Liver (tissue), 3 donors: Measurements from ENCODE around the gene SLC8A2.

Source experiments
- EGR1 ChIP-seq, 2 donors: IDR thresholded peaks; 2 replicates each; pipeline ENCODE4 v1.6.1; 2016 to 2018; ENCODE audit warnings: antibody characterized with exemption in 2 of 2, low read depth in 2 of 2
- FOXA2 ChIP-seq: IDR thresholded peaks from 2 replicates; pipeline ENCODE4 v1.6.1; 2016; ENCODE audit warnings: antibody characterized with exemption
- GABPA ChIP-seq, 2 donors: IDR thresholded peaks in 1 of 2; conservative IDR thresholded peaks in 1 of 2; 2 replicates each; pipeline ENCODE4 v1.6.1; 2016; ENCODE audit warnings: antibody characterized with exemption in 2 of 2, mild to moderate bottlenecking in 1 of 2, moderate library complexity in 1 of 2
- JUND ChIP-seq, 2 donors: IDR thresholded peaks; 2 replicates each; pipeline ENCODE4 v1.6.1; 2016; ENCODE audit warnings: antibody characterized with exemption in 2 of 2
- NR2F2 ChIP-seq: IDR thresholded peaks from 2 replicates; pipeline ENCODE4 v1.6.1; 2016; ENCODE audit warnings: antibody characterized with exemption
- RAD21 ChIP-seq, 2 donors: IDR thresholded peaks; 2 replicates each; pipeline ENCODE4 v1.6.1; 2016; ENCODE audit warnings: antibody characterized with exemption in 2 of 2, mild to moderate bottlenecking in 2 of 2
- RXRA ChIP-seq, 2 donors: IDR thresholded peaks; 2 replicates each; pipeline ENCODE4 v1.6.1; 2017 to 2018; ENCODE audit warnings: antibody characterized with exemption in 2 of 2, mild to moderate bottlenecking in 1 of 2
- SP1 ChIP-seq: IDR thresholded peaks from 2 replicates; pipeline ENCODE4 v1.6.1; 2018; ENCODE audit warnings: antibody characterized with exemption, mild to moderate bottlenecking
- TAF1 ChIP-seq: conservative IDR thresholded peaks from 2 replicates; pipeline ENCODE4 v1.6.1; 2016; ENCODE audit warnings: antibody characterized with exemption, mild to moderate bottlenecking
- YY1 ChIP-seq: IDR thresholded peaks from 2 replicates; pipeline ENCODE4 v1.6.1; 2016; ENCODE audit warnings: antibody characterized with exemption, mild to moderate bottlenecking
- ZBTB33 ChIP-seq: IDR thresholded peaks from 2 replicates; pipeline ENCODE4 v1.6.1; 2016; ENCODE audit warnings: antibody characterized with exemption
- TF ChIP-seq, protein P1 (sequence below): fragments of 150-350 bp; IDR thresholded peaks from 2 replicates; pipeline ENCODE4 v1.5.1; 2017; ENCODE audit warnings: improper control_type of control experiment, low read depth, low read length; ENCODE audit not compliant: missing input control
- TF ChIP-seq, protein P2 (sequence below): IDR thresholded peaks from 2 replicates; pipeline ENCODE4 v1.6.1; 2016; ENCODE audit warnings: antibody characterized with exemption, mild to moderate bottlenecking
- TF ChIP-seq, protein P3 (sequence below): IDR thresholded peaks from 2 replicates; pipeline ENCODE4 v1.6.1; 2016; ENCODE audit warnings: antibody characterized with exemption
- donor health status: healthy.
- donor health status: healthy.

GRCh38 chr19:47467914-47468313 is 3.8 kb downstream of the SLC8A2 start:
- TF ChIP-seq, protein P1, sequence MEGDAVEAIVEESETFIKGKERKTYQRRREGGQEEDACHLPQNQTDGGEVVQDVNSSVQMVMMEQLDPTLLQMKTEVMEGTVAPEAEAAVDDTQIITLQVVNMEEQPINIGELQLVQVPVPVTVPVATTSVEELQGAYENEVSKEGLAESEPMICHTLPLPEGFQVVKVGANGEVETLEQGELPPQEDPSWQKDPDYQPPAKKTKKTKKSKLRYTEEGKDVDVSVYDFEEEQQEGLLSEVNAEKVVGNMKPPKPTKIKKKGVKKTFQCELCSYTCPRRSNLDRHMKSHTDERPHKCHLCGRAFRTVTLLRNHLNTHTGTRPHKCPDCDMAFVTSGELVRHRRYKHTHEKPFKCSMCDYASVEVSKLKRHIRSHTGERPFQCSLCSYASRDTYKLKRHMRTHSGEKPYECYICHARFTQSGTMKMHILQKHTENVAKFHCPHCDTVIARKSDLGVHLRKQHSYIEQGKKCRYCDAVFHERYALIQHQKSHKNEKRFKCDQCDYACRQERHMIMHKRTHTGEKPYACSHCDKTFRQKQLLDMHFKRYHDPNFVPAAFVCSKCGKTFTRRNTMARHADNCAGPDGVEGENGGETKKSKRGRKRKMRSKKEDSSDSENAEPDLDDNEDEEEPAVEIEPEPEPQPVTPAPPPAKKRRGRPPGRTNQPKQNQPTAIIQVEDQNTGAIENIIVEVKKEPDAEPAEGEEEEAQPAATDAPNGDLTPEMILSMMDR, result no peak
- no peak for TF ChIP-seq EGR1 (IDR thresholded peaks at IDR 0.05; ENCODE audit: low read depth in 2 of 2)
- no peak for TF ChIP-seq RAD21 (IDR thresholded peaks at IDR 0.05)
- TF ChIP-seq, protein P2, sequence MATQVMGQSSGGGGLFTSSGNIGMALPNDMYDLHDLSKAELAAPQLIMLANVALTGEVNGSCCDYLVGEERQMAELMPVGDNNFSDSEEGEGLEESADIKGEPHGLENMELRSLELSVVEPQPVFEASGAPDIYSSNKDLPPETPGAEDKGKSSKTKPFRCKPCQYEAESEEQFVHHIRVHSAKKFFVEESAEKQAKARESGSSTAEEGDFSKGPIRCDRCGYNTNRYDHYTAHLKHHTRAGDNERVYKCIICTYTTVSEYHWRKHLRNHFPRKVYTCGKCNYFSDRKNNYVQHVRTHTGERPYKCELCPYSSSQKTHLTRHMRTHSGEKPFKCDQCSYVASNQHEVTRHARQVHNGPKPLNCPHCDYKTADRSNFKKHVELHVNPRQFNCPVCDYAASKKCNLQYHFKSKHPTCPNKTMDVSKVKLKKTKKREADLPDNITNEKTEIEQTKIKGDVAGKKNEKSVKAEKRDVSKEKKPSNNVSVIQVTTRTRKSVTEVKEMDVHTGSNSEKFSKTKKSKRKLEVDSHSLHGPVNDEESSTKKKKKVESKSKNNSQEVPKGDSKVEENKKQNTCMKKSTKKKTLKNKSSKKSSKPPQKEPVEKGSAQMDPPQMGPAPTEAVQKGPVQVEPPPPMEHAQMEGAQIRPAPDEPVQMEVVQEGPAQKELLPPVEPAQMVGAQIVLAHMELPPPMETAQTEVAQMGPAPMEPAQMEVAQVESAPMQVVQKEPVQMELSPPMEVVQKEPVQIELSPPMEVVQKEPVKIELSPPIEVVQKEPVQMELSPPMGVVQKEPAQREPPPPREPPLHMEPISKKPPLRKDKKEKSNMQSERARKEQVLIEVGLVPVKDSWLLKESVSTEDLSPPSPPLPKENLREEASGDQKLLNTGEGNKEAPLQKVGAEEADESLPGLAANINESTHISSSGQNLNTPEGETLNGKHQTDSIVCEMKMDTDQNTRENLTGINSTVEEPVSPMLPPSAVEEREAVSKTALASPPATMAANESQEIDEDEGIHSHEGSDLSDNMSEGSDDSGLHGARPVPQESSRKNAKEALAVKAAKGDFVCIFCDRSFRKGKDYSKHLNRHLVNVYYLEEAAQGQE, result no peak
- no peak for TF ChIP-seq TAF1
- no peak for TF ChIP-seq ZBTB33
- TF ChIP-seq JUND (IDR thresholded peaks at IDR 0.05), result no peak
- no peak for TF ChIP-seq YY1
- no peak for TF ChIP-seq FOXA2
- TF ChIP-seq, protein P3, sequence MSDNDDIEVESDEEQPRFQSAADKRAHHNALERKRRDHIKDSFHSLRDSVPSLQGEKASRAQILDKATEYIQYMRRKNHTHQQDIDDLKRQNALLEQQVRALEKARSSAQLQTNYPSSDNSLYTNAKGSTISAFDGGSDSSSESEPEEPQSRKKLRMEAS, result no peak
- TF ChIP-seq GABPA (IDR thresholded peaks at IDR 0.05 in 1 of 2, conservative IDR thresholded peaks at IDR 0.05 in 1 of 2), result no peak
- no peak for TF ChIP-seq RXRA (IDR thresholded peaks at IDR 0.05)
- TF ChIP-seq NR2F2, result no peak
- no peak for TF ChIP-seq SP1
